GM19043 (cell line): ENCODE measurements around the gene TYMS.
"Not testable (repeated sequence)": the region's sequence is repeated elsewhere in the genome, so short reads cannot be mapped to it uniquely, and the experiment has no call there.

Experiments used
- ATAC-seq: cut with Tn5 transposase; IDR thresholded peaks from one replicate; pipeline ENCODE4 v1.9.1; 2021; ENCODE audit warnings: low read depth; ENCODE audit not compliant: unreplicated experiment

The TYMS gene

DNA sequence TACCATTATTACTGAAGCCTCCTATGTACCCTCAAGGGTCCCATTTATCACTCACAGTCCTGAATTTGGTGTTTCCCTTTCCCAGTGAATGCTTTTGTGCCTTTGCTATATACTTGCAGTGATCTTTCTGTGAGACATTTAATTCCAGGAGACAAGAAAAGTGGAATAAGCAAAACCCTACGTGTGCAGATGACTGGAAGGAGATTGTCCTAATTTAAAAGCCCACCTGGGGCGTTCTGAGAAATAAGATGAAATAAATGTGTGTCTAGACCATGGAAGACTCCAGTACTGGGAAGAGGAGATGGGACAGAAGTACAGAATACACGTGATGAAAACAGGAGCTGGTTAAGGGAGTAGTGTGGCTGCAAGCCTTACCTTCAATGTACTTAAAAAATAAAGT, 19.3 kb downstream of the TYMS start:
- ATAC-seq: no peak

DNA sequence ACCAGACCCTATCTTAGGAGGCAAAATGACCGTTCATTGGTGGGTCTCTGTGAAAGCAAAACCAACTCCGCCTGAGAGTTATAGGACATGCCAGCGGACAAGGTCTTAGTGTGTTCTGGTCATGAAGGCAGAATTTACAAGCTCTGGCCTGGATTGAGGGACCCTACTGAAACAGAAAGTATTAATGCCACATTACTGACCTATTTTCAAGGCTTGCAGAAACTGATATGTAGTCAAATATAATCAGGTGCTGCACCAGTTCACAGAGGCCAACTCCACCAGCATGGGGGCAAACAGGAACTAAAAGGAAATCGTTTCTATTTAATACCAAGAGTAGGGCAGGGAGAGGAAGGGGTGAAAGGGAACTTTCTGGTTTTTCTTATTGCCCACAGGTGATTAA, 19.7 kb downstream of the TYMS start:
- ATAC-seq: no peak

DNA sequence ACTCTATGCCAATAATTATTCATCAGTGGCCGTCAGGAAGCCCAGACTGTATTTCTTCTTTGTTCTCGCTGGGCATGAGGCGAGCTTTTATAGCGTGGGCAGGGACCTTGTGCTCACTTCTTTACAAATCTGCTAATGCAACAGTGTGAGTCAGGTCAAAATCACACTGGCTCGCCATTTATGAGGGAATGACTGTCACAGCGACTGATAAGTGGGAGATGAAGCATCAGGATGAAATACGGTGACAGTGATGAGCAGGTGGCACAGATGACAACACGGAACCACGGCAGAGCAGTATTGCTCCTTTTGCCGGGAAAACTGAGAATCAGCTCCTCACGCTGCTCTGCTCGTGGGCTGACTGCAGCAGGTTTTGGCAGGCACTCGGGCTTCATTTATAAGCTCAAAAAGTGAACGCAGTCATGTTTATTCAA, 20.5 kb downstream of the TYMS start:
- ATAC-seq: no peak

DNA sequence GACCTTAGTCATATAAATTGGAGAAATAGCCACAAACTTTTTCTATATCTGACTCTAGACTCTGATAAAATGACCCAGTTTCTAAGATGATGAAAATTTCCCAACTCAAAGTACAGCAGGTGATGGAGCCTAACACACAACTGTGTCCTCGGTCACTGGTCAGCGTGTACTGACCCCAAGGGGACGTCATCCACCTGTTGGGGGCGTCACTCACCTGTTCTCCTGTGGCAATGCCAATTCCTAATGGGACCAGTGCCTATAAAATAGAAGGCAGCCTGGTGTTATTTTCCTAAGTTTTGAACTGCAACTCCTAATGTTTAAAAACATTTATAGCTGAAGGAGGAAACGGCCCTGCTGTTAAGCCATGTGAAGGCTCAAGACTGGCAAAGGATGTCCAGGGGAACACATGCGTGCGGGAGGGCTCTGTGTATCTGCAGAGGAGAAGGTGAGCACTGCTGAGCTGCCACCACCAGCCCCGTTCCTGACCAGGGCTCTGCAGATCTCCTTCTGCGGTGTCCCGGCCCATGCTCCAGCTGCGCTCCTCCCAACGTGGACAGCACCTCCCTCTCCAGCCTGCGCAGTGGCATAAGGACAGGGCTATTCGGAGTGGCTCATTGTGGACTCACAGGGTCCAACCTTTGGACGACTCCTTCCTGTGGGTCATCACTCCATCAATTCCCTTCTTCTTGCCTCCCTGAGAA, 21.2 kb downstream of the TYMS start:
- ATAC-seq: no peak

DNA sequence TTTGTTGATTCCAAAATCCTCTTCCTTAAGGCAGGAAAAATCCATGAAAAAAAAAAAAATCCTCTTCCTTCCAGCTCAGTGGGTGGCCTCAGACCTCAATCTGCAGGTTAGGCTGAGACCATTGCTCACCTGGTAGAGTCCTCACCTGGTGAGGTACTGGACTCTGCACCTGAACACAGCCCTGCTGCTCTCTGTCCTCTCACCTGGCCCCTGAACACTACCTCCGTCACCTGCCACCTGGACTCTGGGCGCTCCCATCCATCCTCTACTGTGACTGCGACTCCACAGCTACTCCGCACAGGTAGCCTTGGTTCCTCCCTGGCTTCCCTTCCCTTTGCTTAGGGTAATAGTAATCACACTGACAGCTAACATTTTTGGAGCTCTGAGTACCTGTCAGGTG, 22.1 kb downstream of the TYMS start:
- no peak for ATAC-seq

DNA sequence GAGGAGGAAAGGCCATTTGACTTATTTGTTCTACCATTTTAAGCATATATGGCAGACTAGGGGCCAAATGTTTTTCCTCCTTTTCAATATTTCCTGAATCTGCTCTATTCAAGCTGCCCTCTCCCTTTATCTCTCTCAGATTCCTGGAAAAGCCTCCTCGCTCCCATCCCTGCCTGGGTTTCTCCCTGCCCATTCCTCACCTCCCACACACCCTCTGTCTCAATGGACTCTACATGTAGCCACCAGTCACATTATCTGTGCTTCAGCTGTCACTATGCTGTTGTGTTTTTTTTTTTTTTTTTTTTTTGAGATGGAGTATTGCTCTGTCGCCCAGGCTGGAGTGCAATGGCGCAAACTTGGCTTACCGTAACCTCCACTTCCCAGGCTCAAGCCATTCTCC, 22.9 kb downstream of the TYMS start:
- ATAC-seq: no peak

DNA sequence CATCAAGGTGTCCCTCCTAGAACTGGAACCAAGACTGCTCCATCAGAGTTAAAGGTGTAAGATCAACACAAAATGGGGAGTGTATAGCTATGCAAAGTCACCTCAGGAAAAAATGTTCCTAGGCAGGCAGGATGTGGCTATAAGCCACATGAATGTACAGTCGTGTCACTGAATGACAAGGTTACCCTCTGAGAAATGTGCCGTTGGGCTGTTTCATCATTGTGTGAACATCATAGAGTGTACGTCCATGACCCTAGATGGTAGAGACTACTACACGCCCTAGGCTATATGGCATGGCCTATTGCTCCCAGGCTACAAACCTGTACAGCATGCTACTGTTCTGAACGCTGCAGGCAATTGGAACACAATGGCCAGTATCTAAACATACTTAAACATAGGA, 24.5 kb downstream of the TYMS start:
- no peak for ATAC-seq

DNA sequence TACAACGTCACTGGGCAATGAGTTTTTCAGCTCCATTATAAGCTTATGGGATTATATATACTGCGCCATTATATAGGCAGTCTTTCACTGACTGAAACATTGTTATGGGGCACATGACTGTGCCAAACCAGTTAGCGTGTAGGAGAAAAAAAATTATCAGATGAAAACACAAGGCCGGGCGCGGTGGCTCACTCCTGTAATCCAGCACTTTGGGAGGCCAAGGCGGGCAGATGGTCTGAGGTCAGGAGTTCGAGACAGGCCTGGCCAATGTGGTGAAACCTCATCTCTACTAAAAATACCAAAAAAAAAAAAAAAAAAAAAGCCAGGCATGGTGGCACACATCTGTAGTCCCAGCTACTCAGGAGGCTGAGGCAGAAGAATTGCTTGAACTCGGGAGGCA, 25.0 kb downstream of the TYMS start:
- ATAC-seq: not testable (repeated sequence)

DNA sequence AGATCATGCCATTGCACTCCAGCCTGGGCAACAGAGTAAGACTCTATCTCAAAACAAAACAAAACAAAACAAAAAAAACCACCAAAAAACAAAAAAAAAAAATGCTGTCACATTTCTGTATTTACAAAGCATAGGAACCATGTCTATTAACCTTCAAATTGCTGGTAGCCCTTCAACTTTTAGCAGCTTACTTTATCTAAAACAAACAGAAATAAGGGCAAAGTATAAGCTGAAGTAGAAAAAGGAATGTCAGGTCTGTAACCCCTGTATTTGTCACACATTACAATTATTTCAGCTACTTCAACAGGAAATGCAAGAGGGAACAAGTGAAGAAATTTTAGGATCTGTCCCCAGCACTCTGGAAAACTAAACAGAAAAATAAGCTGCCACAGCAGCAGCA, 25.4 kb downstream of the TYMS start:
- ATAC-seq: no peak

DNA sequence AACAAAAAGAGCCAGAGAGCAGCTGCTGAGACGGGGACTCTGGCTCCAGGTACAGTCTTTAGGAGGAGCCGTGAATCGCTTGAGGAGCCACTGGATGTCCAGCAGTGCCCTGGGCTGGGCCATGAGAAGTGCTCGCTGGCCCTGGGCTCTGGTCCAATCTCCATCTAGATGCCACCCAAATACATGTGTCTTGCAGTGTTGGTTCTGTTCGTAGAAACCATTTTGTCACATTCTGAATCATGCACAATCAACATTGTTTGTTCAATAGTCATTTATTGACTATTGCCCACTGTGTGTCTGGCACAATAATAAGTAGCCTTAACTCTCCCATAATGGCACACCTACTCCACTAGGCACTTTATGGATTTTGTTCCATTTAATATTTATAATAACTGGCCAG, 26.1 kb downstream of the TYMS start:
- no peak for ATAC-seq

DNA sequence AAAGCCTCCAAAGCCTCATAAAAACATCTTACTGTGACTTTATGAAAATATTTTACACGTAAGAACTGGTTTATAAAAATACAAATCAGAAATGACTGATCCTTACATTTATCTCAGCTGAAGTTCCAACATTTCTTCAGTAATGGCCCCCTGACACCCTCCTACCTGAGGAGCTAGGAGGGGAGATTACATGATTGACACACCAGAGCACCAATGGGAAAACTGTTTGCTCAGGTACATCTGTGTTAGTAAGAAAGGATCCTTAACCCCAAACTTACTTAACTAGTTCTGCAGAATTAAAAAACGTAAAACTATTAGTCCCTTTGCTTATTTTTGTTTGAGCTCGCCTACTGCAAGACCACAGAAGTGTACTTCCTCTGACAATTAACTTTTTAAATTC, 28.0 kb downstream of the TYMS start:
- ATAC-seq: no peak

DNA sequence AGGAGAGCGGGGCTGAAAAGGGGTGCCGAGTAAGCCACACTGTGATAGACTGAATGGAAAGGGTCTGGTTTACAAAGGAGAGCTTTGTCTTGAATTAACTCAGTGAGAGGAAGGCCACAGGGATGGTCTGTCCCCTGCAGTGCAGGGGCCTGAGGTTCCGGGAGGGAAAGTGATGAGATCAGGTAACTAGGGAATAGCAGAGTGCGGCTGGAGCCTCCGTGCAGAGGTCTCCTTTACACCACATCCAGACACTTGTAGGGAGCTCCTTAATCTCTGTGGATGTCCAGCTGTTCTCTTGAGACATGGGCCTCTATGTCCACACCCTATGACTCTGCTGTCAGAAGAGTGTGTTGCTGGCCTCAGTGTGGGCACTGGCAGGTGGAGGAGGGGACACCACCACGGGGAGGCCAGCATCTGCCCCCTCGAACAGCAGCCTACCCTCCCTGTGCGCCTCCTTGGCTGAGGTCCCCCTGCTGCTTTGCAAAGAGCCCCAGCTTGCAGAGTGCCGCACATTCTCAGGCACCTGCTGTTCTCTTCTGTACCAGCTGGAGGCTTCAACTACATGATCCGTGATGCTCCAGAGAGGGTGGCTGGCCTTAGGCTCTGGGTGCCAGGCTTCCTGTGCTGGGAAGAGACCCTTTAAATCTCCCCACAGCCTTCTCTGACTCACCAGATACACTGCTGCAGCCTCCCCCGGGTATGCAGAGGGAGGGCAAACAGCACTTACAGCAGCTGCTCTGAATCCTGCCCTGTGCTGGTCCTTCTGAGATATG, 29.1 kb downstream of the TYMS start:
- no peak for ATAC-seq

DNA sequence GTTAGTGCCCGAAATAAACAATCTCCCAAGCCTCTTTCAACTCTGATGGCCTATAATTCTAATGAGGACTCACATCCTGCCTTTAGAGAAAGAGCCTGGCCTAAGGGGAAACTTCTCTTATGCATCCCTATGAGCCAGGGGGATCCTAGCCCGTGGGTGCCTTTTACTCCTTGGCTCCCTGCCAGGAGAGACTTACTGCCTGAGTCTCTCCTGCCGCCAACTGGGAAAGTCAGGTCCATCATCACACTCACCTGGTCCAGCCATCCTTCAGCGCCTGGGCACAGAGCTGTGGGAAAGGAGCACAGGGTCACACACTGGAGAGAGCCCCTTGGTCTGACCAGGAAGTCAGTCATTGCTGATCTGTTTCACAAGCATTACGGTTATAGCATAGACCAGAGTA, 30.9 kb downstream of the TYMS start:
- ATAC-seq: no peak

DNA sequence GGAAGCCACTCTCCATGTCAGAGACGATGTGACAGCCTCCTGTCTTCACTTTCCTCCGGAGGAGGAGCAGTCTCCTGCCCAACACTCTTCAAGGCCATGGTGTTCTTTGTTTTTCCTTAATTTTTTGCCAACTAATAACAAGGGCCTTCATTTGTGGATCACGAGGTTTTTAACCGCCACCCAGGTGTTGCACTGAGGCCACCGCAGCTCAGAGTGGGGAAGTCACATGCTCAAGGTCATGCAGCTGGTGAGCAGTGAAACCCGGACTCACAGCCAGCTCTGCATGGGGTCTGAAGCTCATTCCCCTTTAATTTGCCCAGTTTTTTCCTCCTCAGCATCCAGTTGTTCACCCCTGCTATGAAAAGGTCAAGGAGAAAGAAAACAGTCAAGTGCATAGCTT, 35.4 kb downstream of the TYMS start:
- ATAC-seq: no peak

DNA sequence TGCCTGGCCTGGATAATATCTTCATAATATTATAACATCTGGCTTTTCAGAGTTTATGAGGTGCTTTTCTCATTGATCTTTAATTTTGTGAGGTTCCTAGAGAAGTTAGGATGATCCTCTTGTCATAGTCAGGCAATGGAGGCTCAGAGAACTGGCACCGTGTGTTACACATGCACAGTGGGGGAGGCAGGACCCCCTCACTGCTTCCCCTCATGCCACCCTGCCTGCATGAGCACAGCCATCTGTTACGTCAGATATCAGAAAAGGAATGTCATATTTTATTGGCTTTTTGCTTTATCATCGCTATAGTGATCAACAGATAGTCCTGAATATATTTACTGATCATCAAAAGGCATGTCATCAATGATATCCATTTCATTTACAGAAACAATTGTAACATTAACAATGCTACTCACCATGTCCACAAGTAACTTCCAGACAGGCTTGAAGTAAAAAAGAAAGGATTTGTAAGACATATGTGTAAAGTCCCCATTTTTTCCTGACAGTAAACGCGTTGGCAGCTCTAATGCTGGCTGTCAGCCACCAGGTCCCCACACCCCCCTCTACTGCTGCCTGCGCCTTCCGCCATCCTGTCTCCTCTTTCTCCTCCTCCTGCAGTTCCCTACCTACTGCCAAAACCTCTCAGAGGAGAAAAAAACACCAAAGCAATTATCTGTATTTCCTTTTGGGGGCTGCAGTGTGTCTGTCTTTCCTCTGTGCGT, 36.2 kb downstream of the TYMS start:
- no peak for ATAC-seq

DNA sequence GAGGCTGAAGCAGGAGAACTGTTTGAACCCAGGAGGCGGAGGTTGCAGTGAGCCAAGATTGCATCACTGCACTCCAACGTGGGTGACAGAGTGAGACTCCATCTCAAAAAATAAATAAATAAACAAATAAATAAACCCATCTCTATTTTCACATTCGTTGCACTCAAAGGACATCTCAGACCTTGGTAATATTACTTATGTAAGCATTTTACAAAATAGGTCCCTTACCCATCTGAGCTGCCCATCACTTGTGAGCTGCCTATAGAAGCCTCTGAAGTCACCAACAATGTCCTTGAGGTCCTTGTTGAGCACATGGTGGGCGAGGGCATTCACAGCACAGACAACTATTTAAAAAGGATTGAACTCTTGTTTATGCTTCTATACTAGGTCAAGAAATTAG, 39.6 kb downstream of the TYMS start:
- ATAC-seq: no peak

DNA sequence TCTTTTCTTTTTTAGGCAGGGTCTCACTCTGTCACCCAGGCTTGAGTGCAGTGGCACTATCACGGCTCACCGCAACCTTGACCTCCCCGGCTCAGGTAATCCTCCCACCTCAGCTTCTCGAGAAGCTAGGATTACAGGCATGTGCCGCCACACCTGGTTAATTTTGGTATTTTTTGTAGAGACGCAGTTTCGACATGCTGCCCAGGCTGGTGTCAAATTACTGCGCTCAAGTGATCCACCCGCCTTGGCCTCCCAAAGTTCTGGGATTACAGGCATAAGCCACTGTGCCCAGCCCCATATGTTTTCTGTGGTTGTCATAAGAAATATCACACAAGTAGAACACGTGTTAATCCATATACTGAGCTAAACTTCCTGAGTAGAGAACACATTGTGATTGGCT, 40.3 kb downstream of the TYMS start:
- ATAC-seq: no peak

DNA sequence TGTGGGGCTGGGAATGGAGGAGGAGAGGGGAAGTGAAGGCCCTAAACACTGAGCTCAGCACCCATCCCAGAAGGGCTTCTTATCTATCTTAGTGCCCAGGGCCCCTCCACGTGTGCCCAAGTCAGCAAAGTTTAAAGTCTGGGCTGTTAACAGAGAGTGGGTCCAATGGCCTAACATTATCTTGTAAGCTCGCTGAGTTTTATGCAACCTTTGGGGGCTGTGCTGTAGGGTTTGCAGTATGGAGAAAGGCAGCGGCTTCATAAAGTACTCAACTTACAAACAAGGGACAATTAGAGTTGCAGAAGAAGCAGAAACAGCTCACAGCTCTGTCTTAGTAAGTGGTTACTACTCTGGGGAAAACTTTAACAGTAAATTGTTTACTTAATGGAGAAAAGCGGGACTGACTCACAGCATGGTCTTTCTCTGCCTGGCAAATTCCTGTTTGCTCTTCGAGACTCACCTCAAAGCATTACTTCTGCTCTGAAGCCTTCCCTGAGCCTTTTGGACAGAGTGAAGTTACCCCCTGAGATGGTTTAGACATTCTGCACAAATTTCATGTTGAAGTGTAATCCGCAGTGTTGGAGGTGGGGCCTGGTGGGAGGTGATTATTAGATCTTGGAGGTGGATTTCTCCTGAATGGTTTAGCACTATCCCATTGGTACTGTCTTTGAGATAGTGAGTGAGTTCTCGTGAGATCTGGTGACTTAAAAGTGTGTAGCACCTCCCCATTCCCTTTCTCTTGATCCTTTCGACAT, 45.9 kb downstream of the TYMS start:
- ATAC-seq: no peak

DNA sequence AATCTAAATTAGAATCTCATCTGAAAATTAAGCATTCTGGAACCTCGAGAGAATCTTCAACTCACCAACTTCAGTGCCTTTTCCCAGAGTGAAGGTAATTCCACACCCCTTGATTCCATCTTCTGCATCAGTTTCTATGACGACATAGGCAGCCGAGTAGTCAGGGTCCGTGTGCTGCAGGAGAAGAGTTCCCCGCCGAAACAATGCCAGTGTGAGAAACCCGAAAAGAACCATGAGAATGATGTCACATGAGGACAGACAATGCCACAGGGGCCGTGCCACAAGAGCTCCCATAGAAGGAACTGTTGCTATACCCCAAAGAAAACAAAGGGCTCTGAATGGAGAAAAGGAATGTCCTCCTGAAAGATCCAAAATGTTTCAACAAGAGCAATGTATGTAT, 49.0 kb downstream of the TYMS start:
- no peak for ATAC-seq

DNA sequence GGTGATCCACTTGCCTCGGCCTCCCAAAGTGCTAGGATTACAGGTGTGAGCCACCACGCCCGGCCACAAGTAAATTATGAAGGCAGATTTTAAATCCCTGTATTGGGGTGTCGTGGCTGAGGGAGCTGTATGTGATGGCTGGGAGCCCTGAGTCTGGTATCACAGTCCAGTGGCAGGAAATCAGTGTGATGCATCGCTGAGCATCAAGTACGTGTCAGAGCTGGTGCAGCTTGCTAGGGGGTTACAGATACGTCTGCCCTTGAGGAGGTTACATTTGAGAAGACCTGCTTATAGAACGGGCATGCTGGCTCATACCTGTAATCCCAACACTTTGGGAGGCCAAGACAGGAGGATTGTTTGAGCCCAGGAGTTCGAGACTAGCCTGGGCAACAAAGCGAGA, 50.6 kb downstream of the TYMS start:
- no peak for ATAC-seq

DNA sequence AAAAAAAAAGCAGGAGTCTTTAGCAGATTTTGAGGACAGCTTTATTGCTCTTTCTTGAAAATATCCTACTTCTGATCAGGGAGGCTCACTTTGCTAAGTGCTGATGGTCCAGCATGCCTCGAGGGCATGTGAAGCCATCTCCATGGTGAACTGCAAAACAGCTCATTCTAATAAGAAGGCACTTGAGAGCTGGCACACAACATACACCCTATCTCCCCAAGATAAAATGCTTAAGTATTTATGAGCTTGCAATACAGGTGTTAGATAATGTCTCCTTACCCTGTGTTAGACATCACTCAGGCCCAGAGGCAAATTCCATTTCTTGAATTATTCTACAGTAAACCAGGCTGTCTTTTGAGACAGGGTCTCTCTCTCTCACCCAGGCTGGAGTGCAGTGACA, 52.3 kb downstream of the TYMS start:
- ATAC-seq: no peak
